Esophagus muscularis mucosa (tissue), 4 donors: ENCODE data around the gene CCDC186. TPM values are rescaled to one million over a fixed set of nuclear protein-coding genes. Genes with fewer than 3 reads are reported as not detected.
A peak's percentile ranks its signal among the peaks of the same experiment; 100 is the strongest.

Experiments
- DNase-seq: peaks from one replicate; pipeline ENCODE4 v3.0.0-alpha.2; 2017; ENCODE audit errors: extremely low spot score
- H3K27ac ChIP-seq, 4 donors: fragments of 200-600 bp; sonication (generic); replicated peaks in 1 of 4; 1 replicate in 3 of 4; 2 replicates in 1 of 4; pipeline ENCODE4 v1.5.1; 2016 to 2019; ENCODE audit warnings: mild to moderate bottlenecking in 1 of 4
- H3K27me3 ChIP-seq, 4 donors: fragments of 200-600 bp; sonication (generic); one replicate each; pipeline versions ENCODE4 v1.5.1 to v1.6.0; 2016 to 2019
- H3K36me3 ChIP-seq, 4 donors: fragments of 200-600 bp; sonication (generic); one replicate each; pipeline ENCODE4 v1.5.1; 2016 to 2019
- H3K4me1 ChIP-seq, 4 donors: fragments of 200-600 bp; sonication (generic); one replicate each; pipeline ENCODE4 v1.5.1; 2016 to 2019
- H3K4me3 ChIP-seq, 4 donors: fragments of 200-600 bp; sonication (generic); 1 replicate in 2 of 4; 2 replicates in 2 of 4; pipeline ENCODE4 v1.5.1; 2016 to 2019; ENCODE audit warnings: mild to moderate bottlenecking in 4 of 4, moderate library complexity in 1 of 4
- H3K9me3 ChIP-seq, 4 donors: fragments of 200-600 bp; sonication (generic); 1 replicate in 3 of 4; 2 replicates in 1 of 4; pipeline ENCODE4 v1.5.1; 2016 to 2019
- CTCF ChIP-seq, 3 experiments: fragments of 200-600 bp in 2 of 3; fragments of 450-650 bp in 1 of 3; sonication (generic) in 2 of 3; IDR thresholded peaks; one replicate each; pipeline ENCODE4 v1.5.1; 2017 to 2019; ENCODE audit warnings: antibody characterized with exemption in 3 of 3, mild to moderate bottlenecking in 2 of 3, moderate library complexity in 1 of 3
- EP300 ChIP-seq: sonication (generic); formaldehyde crosslinking; IDR thresholded peaks from one replicate; pipeline ENCODE4 v1.6.1; 2017; ENCODE audit warnings: antibody characterized with exemption
- POLR2A ChIP-seq: fragments of 450-650 bp; IDR thresholded peaks from one replicate; pipeline ENCODE4 v1.6.1; 2017; ENCODE audit warnings: antibody characterized with exemption, moderate library complexity, mild to moderate bottlenecking, low read depth
- POLR2AphosphoS5 ChIP-seq, 2 donors: sonication (generic); formaldehyde crosslinking; IDR thresholded peaks; one replicate each; pipeline ENCODE4 v1.6.1; 2017; ENCODE audit warnings: antibody characterized with exemption in 2 of 2
- WGBS: methylation state at CpG from one replicate; pipeline ENCODE4 v1.1.5; 2018; 5-methylcytosine and 5-hydroxymethylcytosine counted together
- intact Hi-C: fragments of 100-400 bp; cut with DNase I; formaldehyde crosslinking; loops from one replicate; pipeline ENCODE4 v1.15.1; 2023
- total RNA-seq, 4 donors: library from RNA; depleted of rRNA; stranded (reverse); fragments of >200 nt; gene quantifications; one replicate each; pipeline versions ENCODE4 v1.1.0 to v1.2.1, GENCODE V29; 2016

Gene CCDC186
- total RNA-seq, 4 donors from 2014 or later: 13.8 to 25.7 (median 20.9) TPM

- no peaks in the 10 kb centered on the region for H3K27me3 ChIP-seq
- no peak overlapping the region for H3K4me3 ChIP-seq
- TF ChIP-seq POLR2AphosphoS5 (IDR thresholded peaks at IDR 0.05) (no peak), EP300 (no peak), POLR2A (no peak), CTCF (IDR thresholded peaks at IDR 0.05) (no peak)
- H3K27ac ChIP-seq: no peak overlapping the region
- no peaks in the 10 kb centered on the region for H3K36me3 ChIP-seq
- intact Hi-C loops: no loop called here
- no peak for DNase-seq
- 67% methylated on average over 8 of the region's 8 CpGs for WGBS
- no peaks in the 10 kb centered on the region for H3K4me1 ChIP-seq
- no peaks in the 10 kb centered on the region for H3K9me3 ChIP-seq
These were observed 58.1 kb downstream of the CCDC186 start for GRCh38 chr10:114115661-114116445.

- TF ChIP-seq EP300 (no peak), POLR2A (no peak), POLR2AphosphoS5 (IDR thresholded peaks at IDR 0.05) (no peak), CTCF (IDR thresholded peaks at IDR 0.05) (no peak)
- Histone ChIP-seq H3K27ac (no peak overlapping the region), H3K4me3 (no peak overlapping the region), H3K36me3 (no peaks in the 10 kb centered on the region), H3K4me1 (no peaks in the 10 kb centered on the region), H3K9me3 (no peaks in the 10 kb centered on the region), H3K27me3 (no peaks in the 10 kb centered on the region)
- 74% methylated on average over 5 of the region's 5 CpGs for WGBS
- intact Hi-C loops: no loop called here
- no peak for DNase-seq
These were observed 63.6 kb downstream of the CCDC186 start for GRCh38 chr10:114110174-114110972.

- Histone ChIP-seq H3K27me3 (no peaks in the 10 kb centered on the region), H3K4me3 (no peak overlapping the region), H3K27ac (no peak overlapping the region), H3K36me3 (no peaks in the 10 kb centered on the region), H3K9me3 (no peaks in the 10 kb centered on the region), H3K4me1 (peaks cover 4 to 22% (median 19%) of the 10 kb centered on the region in 4 donors)
- DNase-seq: no peak
- WGBS: 7% methylated on average over 6 of the region's 6 CpGs
- TF ChIP-seq POLR2AphosphoS5 (IDR thresholded peaks at IDR 0.05) (no peak), CTCF (IDR thresholded peaks at IDR 0.05) (peak; percentile 56 to 69 (median 67)), POLR2A (no peak), EP300 (no peak)
- intact Hi-C loops: loop anchor here (2.0 to 10.0 kb wide), 4 partner anchors 208 to 398 kb away; partner anchors contain the start of genes DCLRE1A and NHLRC2
These were observed 70.7 kb downstream of the CCDC186 start for GRCh38 chr10:114103284-114103683.

- H3K36me3 ChIP-seq: no peaks in the 10 kb centered on the region
- no peak overlapping the region for H3K4me3 ChIP-seq
- intact Hi-C loops: loop anchor here (2.0 to 10.0 kb wide), 4 partner anchors 207 to 397 kb away; partner anchors contain the start of genes DCLRE1A and NHLRC2
- 55% methylated on average over 2 of the region's 2 CpGs for WGBS
- H3K4me1 ChIP-seq: peaks cover 4 to 22% (median 19%) of the 10 kb centered on the region in 4 donors
- H3K27me3 ChIP-seq: no peaks in the 10 kb centered on the region
- H3K27ac ChIP-seq: no peak overlapping the region
- DNase-seq: no peak
- H3K9me3 ChIP-seq: no peaks in the 10 kb centered on the region
- TF ChIP-seq POLR2A (no peak), POLR2AphosphoS5 (IDR thresholded peaks at IDR 0.05) (no peak), EP300 (no peak), CTCF (IDR thresholded peaks at IDR 0.05) (no peak)
These were observed 71.7 kb downstream of the CCDC186 start for GRCh38 chr10:114102256-114102655.
